ENCODE measurements around the gene SFPQ.

- TF ChIP-seq POLR2AphosphoS5 (IDR thresholded peaks at IDR 0.05) (no peak), POLR2A (IDR thresholded peaks at IDR 0.05) (no peak)
Measured at GRCh38 chr1:35173491-35173890, 19.5 kb downstream of the SFPQ start.
